Astrocyte (in vitro differentiated cells and primary cell): Measurements from ENCODE around the gene NT5DC3. TPM values are rescaled to one million over a fixed set of nuclear protein-coding genes. Genes with fewer than 3 reads are reported as not detected.

Experiments
- DNase-seq: peaks from one replicate; pipeline ENCODE4 v3.0.0-alpha.2; 2010; ENCODE audit warnings: low read depth
- FAIRE-seq: peaks from 2 replicates; lab custom pipeline; 2011; peaks lifted over from hg19 to GRCh38; lab: Jason Lieb, UNC
- H2AFZ ChIP-seq: 2 replicates; pipeline ENCODE4 v1.6.0; 2012; ENCODE audit warnings: low read depth, low read length, inconsistent platforms
- H3K27ac ChIP-seq: 2 replicates; pipeline ENCODE4 v1.5.1; 2011; ENCODE audit warnings: low read depth, low read length, inconsistent platforms
- H3K27me3 ChIP-seq: 2 replicates; pipeline ENCODE4 v1.6.0; 2011; ENCODE audit warnings: low read length, inconsistent platforms; ENCODE audit not compliant: insufficient read depth
- H3K36me3 ChIP-seq: 2 replicates; pipeline ENCODE4 v1.5.1; 2011; ENCODE audit warnings: low read length, inconsistent platforms; ENCODE audit not compliant: insufficient read depth
- H3K4me1 ChIP-seq: 2 replicates; pipeline ENCODE4 v1.5.1; 2011; ENCODE audit warnings: low read length, inconsistent platforms; ENCODE audit not compliant: insufficient read depth
- H3K4me2 ChIP-seq: 2 replicates; pipeline ENCODE4 v1.6.0; 2012; ENCODE audit warnings: low read length, inconsistent platforms
- H3K4me3 ChIP-seq: 2 replicates; pipeline ENCODE4 v1.5.1; 2011; ENCODE audit warnings: low read depth, mild to moderate bottlenecking, low read length, inconsistent platforms; ENCODE audit not compliant: insufficient read depth
- H3K79me2 ChIP-seq: 2 replicates; pipeline ENCODE4 v1.6.0; 2012; ENCODE audit warnings: mild to moderate bottlenecking, low read length, inconsistent platforms; ENCODE audit not compliant: insufficient read depth
- H3K9ac ChIP-seq: 2 replicates; pipeline ENCODE4 v1.6.0; 2012; ENCODE audit warnings: mild to moderate bottlenecking, low read length, inconsistent platforms
- H3K9me3 ChIP-seq: 2 replicates; pipeline ENCODE4 v1.5.1; 2012; ENCODE audit warnings: low read depth, mild to moderate bottlenecking, low read length, inconsistent platforms; ENCODE audit not compliant: insufficient read depth
- H4K20me1 ChIP-seq: 2 replicates; pipeline ENCODE4 v1.6.0; 2012; ENCODE audit warnings: low read length, inconsistent platforms; ENCODE audit not compliant: insufficient read depth
- H3K27ac Mint-ChIP-seq: one replicate; pipeline ENCODE4 v1.8.0; 2021; ENCODE audit warnings: mild to moderate bottlenecking, mixed read lengths; ENCODE audit not compliant: unreplicated experiment
- H3K27me3 Mint-ChIP-seq: one replicate; pipeline ENCODE4 v1.8.0; 2021; ENCODE audit warnings: low read depth, mixed read lengths; ENCODE audit not compliant: unreplicated experiment
- H3K36me3 Mint-ChIP-seq: one replicate; pipeline ENCODE4 v1.8.0; 2021; ENCODE audit warnings: low read depth, mixed read lengths; ENCODE audit not compliant: unreplicated experiment
- H3K4me1 Mint-ChIP-seq: one replicate; pipeline ENCODE4 v1.8.0; 2021; ENCODE audit warnings: low read depth, mixed read lengths; ENCODE audit not compliant: unreplicated experiment
- H3K4me3 Mint-ChIP-seq: one replicate; pipeline ENCODE4 v1.8.0; 2021; ENCODE audit warnings: mild to moderate bottlenecking, moderate library complexity, mixed read lengths; ENCODE audit not compliant: unreplicated experiment
- H3K9me3 Mint-ChIP-seq: one replicate; pipeline ENCODE4 v1.8.0; 2021; ENCODE audit warnings: mild to moderate bottlenecking, mixed read lengths; ENCODE audit not compliant: unreplicated experiment
- EZH2 ChIP-seq: IDR thresholded peaks from 2 replicates; pipeline ENCODE4 v1.6.1; 2012; ENCODE audit warnings: mild to moderate bottlenecking, low read length, inconsistent platforms; ENCODE audit not compliant: insufficient read depth
- total RNA-seq: library from RNA; stranded (reverse); gene quantifications from 2 replicates; pipeline ENCODE4 v1.2.1, GENCODE V29; 2021
- TF ChIP-seq, protein P1 (sequence below): IDR thresholded peaks from 2 replicates; pipeline ENCODE4 v1.5.1; 2011; ENCODE audit warnings: low read depth, mild to moderate bottlenecking, inconsistent platforms, low read length, moderate library complexity; ENCODE audit not compliant: insufficient read depth

The NT5DC3 gene
- total RNA-seq, 1 donor from 2014 or later, result 13.6 TPM

DNA sequence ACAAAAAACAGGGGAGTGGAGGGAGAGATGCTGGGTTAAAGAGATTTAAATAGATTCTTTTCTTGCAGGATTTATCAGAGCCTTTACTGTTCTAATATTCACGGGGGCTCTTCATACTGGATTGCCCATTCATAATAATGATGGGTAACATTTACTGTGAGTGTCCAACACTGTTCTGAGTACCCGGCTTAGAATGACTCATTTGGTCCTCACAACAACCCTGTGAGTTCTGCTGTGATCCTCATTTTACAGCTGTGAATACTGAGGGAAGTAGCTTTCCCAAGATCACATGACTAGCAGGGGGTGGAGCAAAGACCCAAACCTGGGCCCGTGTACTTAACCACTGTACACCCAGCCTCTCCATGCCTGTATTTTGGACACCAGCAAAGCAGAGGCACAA is 113.4 kb downstream of the NT5DC3 start:
- Histone ChIP-seq H3K79me2 (no peaks in the 10 kb centered on the region), H3K27ac (no peak overlapping the region), H2AFZ (no peak overlapping the region), H4K20me1 (no peaks in the 10 kb centered on the region), H3K9ac (no peak overlapping the region), H3K9me3 (no peaks in the 10 kb centered on the region), H3K36me3 (no peaks in the 10 kb centered on the region), H3K27me3 (peaks cover 3% of the 10 kb centered on the region), H3K4me2 (no peak overlapping the region), H3K4me3 (no peak overlapping the region), H3K4me1 (no peaks in the 10 kb centered on the region)
- H3K4me1 Mint-ChIP-seq, result peaks cover 2% of the 10 kb centered on the region
- no peak overlapping the region for H3K4me3 Mint-ChIP-seq
- H3K36me3 Mint-ChIP-seq, result no peaks in the 10 kb centered on the region
- TF ChIP-seq, protein P1, sequence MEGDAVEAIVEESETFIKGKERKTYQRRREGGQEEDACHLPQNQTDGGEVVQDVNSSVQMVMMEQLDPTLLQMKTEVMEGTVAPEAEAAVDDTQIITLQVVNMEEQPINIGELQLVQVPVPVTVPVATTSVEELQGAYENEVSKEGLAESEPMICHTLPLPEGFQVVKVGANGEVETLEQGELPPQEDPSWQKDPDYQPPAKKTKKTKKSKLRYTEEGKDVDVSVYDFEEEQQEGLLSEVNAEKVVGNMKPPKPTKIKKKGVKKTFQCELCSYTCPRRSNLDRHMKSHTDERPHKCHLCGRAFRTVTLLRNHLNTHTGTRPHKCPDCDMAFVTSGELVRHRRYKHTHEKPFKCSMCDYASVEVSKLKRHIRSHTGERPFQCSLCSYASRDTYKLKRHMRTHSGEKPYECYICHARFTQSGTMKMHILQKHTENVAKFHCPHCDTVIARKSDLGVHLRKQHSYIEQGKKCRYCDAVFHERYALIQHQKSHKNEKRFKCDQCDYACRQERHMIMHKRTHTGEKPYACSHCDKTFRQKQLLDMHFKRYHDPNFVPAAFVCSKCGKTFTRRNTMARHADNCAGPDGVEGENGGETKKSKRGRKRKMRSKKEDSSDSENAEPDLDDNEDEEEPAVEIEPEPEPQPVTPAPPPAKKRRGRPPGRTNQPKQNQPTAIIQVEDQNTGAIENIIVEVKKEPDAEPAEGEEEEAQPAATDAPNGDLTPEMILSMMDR, result no peak
- no peak for TF ChIP-seq EZH2
- DNase-seq (no peak), FAIRE-seq (no peak)
- no peak overlapping the region for H3K27ac Mint-ChIP-seq
- peaks cover 3% of the 10 kb centered on the region for H3K9me3 Mint-ChIP-seq
- H3K27me3 Mint-ChIP-seq, result peaks cover 2% of the 10 kb centered on the region

- Mint-ChIP-seq H3K27ac (no peak overlapping the region), H3K4me1 (peaks cover 2% of the 10 kb centered on the region), H3K9me3 (no peaks in the 10 kb centered on the region), H3K27me3 (peaks cover 2% of the 10 kb centered on the region), H3K4me3 (no peak overlapping the region), H3K36me3 (no peaks in the 10 kb centered on the region)
- DNase-seq (no peak), FAIRE-seq (no peak)
- no peak for TF ChIP-seq EZH2
- H3K4me2 ChIP-seq, result no peak overlapping the region
- no peak overlapping the region for H3K27ac ChIP-seq
- no peaks in the 10 kb centered on the region for H4K20me1 ChIP-seq
- no peaks in the 10 kb centered on the region for H3K9me3 ChIP-seq
- no peaks in the 10 kb centered on the region for H3K4me1 ChIP-seq
- H3K79me2 ChIP-seq, result no peaks in the 10 kb centered on the region
- H3K27me3 ChIP-seq, result peaks cover 3% of the 10 kb centered on the region
- no peaks in the 10 kb centered on the region for H3K36me3 ChIP-seq
- no peak overlapping the region for H3K9ac ChIP-seq
- no peak overlapping the region for H3K4me3 ChIP-seq
- H2AFZ ChIP-seq, result no peak overlapping the region
These were observed 115.6 kb downstream of the NT5DC3 start for GRCh38 chr12:103725398-103725797.

Other genes with a start within 250 kb of the NT5DC3 start
- 1,238 and 1,270 TPM in 2 replicates for gene HSP90B1, start 89.2 kb upstream of the NT5DC3 start, total RNA-seq
- gene TDG, start 124.6 kb upstream of the NT5DC3 start, total RNA-seq, result 49.7 and 55.6 TPM in 2 replicates
- gene GLT8D2, start 209.0 kb upstream of the NT5DC3 start, total RNA-seq, result 11.1 and 12.2 TPM in 2 replicates
- 10.3 and 10.7 TPM in 2 replicates for gene HCFC2, start 223.3 kb upstream of the NT5DC3 start, total RNA-seq